Gastrocnemius medialis (tissue), 4 donors: ENCODE measurements around the gene CFAP20. TPM values are rescaled to one million over a fixed set of nuclear protein-coding genes. Genes with fewer than 3 reads are reported as not detected.
"Not testable (repeated sequence)": the region's sequence is repeated elsewhere in the genome, so short reads cannot be mapped to it uniquely, and the experiment has no call there.

Source experiments
- ATAC-seq, 2 donors: fragments of 150-250 bp; one replicate each; pipeline ENCODE4 v1.9.1; 2016
- DNase-seq, 2 donors: peaks; one replicate each; pipeline ENCODE4 v3.0.0-alpha.2; 2019
- H3K27ac ChIP-seq, 4 donors: fragments of 200-600 bp; sonication (generic); 1 replicate in 1 of 4; 2 replicates in 3 of 4; pipeline ENCODE4 v1.5.1; 2016 to 2018; ENCODE audit warnings: mild to moderate bottlenecking in 2 of 4, moderate library complexity in 1 of 4
- H3K27me3 ChIP-seq, 3 donors: fragments of 200-600 bp; sonication (generic) in 2 of 3; 1 replicate in 1 of 3; 2 replicates in 2 of 3; pipeline versions ENCODE4 v1.5.1 to v1.6.0; 2016 to 2019; ENCODE audit warnings: mild to moderate bottlenecking in 1 of 3, moderate library complexity in 1 of 3
- H3K36me3 ChIP-seq, 2 donors: fragments of 200-600 bp; sonication (generic) in 1 of 2; one replicate each; pipeline ENCODE4 v1.5.1; 2017 to 2018
- H3K4me1 ChIP-seq, 2 donors: fragments of 200-600 bp; sonication (generic) in 1 of 2; one replicate each; pipeline ENCODE4 v1.5.1; 2016 to 2017; ENCODE audit warnings: mild to moderate bottlenecking in 2 of 2
- H3K4me3 ChIP-seq, 4 donors: fragments of 200-600 bp; sonication (generic) in 3 of 4; 1 replicate in 1 of 4; 2 replicates in 3 of 4; pipeline ENCODE4 v1.5.1; 2016 to 2019; ENCODE audit warnings: mild to moderate bottlenecking in 2 of 4
- H3K9me3 ChIP-seq, 3 donors: fragments of 200-600 bp; sonication (generic) in 2 of 3; 1 replicate in 1 of 3; 2 replicates in 2 of 3; pipeline ENCODE4 v1.5.1; 2016 to 2019
- POLR2A ChIP-seq, 2 donors: fragments of 450-650 bp; IDR thresholded peaks; one replicate each; pipeline ENCODE4 v1.6.1; 2017; ENCODE audit warnings: antibody characterized with exemption in 2 of 2, mild to moderate bottlenecking in 2 of 2, moderate library complexity in 2 of 2
- in situ Hi-C, 4 donors: fragments of 200-750 bp; cut with MboI; loops; one replicate each; pipeline versions ENCODE4 v1.15.0 to v1.8.0; 2017; ENCODE audit warnings: low sequenced_read_pairs in 4 of 4
- intact Hi-C: fragments of 100-400 bp; cut with DNase I; formaldehyde crosslinking; loops from one replicate; pipeline ENCODE4 v1.15.1; 2023; ENCODE audit warnings: low total_unique reads
- total RNA-seq, 4 donors: library from RNA; depleted of rRNA; stranded (reverse); fragments of >200 nt; gene quantifications; one replicate each; pipeline versions ENCODE4 v1.1.0 to v1.2.3, GENCODE V29; 2016
- TF ChIP-seq, protein P1 (sequence below), 5 experiments: fragments of 450-650 bp in 3 of 5; fragments of 200-600 bp in 2 of 5; sonication (generic) in 2 of 5; IDR thresholded peaks in 4 of 5; conservative IDR thresholded peaks in 1 of 5; 1 replicate in 4 of 5; 2 replicates in 1 of 5; pipeline ENCODE4 v1.5.1; 2016 to 2019; ENCODE audit warnings: antibody characterized with exemption in 5 of 5, mild to moderate bottlenecking in 3 of 5, moderate library complexity in 3 of 5

Gene CFAP20
- total RNA-seq, 4 donors from 2014 or later: 6.5 to 16.0 (median 9.1) TPM

- Histone ChIP-seq H3K4me1 (no peaks in the 10 kb centered on the region), H3K27me3 (no peaks in the 10 kb centered on the region), H3K36me3 (no peaks in the 10 kb centered on the region), H3K27ac (no peak overlapping the region), H3K9me3 (no peaks in the 10 kb centered on the region), H3K4me3 (no peak overlapping the region)
- in situ Hi-C loops: no loop called here
- no peak for ATAC-seq
- intact Hi-C loops: no loop called here
- no peak for DNase-seq
- TF ChIP-seq, protein P1, sequence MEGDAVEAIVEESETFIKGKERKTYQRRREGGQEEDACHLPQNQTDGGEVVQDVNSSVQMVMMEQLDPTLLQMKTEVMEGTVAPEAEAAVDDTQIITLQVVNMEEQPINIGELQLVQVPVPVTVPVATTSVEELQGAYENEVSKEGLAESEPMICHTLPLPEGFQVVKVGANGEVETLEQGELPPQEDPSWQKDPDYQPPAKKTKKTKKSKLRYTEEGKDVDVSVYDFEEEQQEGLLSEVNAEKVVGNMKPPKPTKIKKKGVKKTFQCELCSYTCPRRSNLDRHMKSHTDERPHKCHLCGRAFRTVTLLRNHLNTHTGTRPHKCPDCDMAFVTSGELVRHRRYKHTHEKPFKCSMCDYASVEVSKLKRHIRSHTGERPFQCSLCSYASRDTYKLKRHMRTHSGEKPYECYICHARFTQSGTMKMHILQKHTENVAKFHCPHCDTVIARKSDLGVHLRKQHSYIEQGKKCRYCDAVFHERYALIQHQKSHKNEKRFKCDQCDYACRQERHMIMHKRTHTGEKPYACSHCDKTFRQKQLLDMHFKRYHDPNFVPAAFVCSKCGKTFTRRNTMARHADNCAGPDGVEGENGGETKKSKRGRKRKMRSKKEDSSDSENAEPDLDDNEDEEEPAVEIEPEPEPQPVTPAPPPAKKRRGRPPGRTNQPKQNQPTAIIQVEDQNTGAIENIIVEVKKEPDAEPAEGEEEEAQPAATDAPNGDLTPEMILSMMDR (IDR thresholded peaks at IDR 0.05 in 4 of 5, conservative IDR thresholded peaks at IDR 0.05 in 1 of 5): no peak
- TF ChIP-seq POLR2A (IDR thresholded peaks at IDR 0.05): no peak
Observed at GRCh38 chr16:58082381-58082780, 46.8 kb downstream of the CFAP20 start.

GRCh38 chr16:58080657-58081056 is 48.5 kb downstream of the CFAP20 start:
- in situ Hi-C loops, DNase-seq, ATAC-seq, H3K4me3 ChIP-seq, H3K4me1 ChIP-seq, H3K9me3 ChIP-seq, intact Hi-C loops, H3K27me3 ChIP-seq, H3K36me3 ChIP-seq: not testable (repeated sequence)
- peak overlapping the region in 1 of 4 donors; percentile 51 for H3K27ac ChIP-seq

DNA sequence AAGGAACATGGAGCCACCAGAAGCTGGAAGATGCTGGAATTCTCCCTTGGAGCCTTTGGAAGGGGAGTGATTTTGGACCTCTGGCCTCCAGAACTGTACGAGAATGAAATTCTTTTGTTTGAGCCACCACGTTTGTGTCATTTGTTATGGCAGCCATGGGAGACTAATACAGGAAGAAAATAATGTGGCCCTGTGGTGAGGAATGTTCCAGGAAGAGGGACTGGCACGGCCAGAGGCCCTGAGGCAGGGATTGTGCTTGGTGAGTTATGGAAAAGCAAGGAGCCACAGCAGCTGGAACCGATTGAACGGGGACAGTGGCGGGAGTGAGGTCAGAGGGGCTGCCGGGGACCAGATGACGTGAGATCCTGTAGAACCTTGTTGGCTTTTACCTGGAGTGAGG is 51.4 kb downstream of the CFAP20 start:
- H3K36me3 ChIP-seq: no peaks in the 10 kb centered on the region
- TF ChIP-seq, protein P1 (IDR thresholded peaks at IDR 0.05 in 4 of 5, conservative IDR thresholded peaks at IDR 0.05 in 1 of 5): no peak
- no peak for TF ChIP-seq POLR2A (IDR thresholded peaks at IDR 0.05)
- H3K4me1 ChIP-seq: no peaks in the 10 kb centered on the region
- no peak overlapping the region for H3K4me3 ChIP-seq
- in situ Hi-C loops: no loop called here
- ATAC-seq: no peak
- DNase-seq: no peak
- intact Hi-C loops: no loop called here
- no peak overlapping the region for H3K27ac ChIP-seq
- H3K27me3 ChIP-seq: no peaks in the 10 kb centered on the region
- H3K9me3 ChIP-seq: no peaks in the 10 kb centered on the region

- Histone ChIP-seq H3K27me3 (no peaks in the 10 kb centered on the region), H3K4me3 (no peak overlapping the region), H3K27ac (no peak overlapping the region), H3K36me3 (no peaks in the 10 kb centered on the region), H3K4me1 (no peaks in the 10 kb centered on the region), H3K9me3 (no peaks in the 10 kb centered on the region)
- DNase-seq (no peak), ATAC-seq (no peak)
- TF ChIP-seq, protein P1 (IDR thresholded peaks at IDR 0.05 in 4 of 5, conservative IDR thresholded peaks at IDR 0.05 in 1 of 5): no peak
- in situ Hi-C loops (no loop called here), intact Hi-C loops (no loop called here)
Observed at GRCh38 chr16:58076514-58076913, 52.7 kb downstream of the CFAP20 start.

- in situ Hi-C loops: no loop called here
- Histone ChIP-seq H3K4me1 (no peaks in the 10 kb centered on the region), H3K27me3 (no peaks in the 10 kb centered on the region), H3K27ac (no peak overlapping the region), H3K9me3 (no peaks in the 10 kb centered on the region), H3K36me3 (no peaks in the 10 kb centered on the region), H3K4me3 (no peak overlapping the region)
- intact Hi-C loops: no loop called here
- ATAC-seq: no peak
- TF ChIP-seq, protein P1 (IDR thresholded peaks at IDR 0.05 in 4 of 5, conservative IDR thresholded peaks at IDR 0.05 in 1 of 5): no peak
- no peak for TF ChIP-seq POLR2A (IDR thresholded peaks at IDR 0.05)
- no peak for DNase-seq
Observed at GRCh38 chr16:58074657-58075056, 54.5 kb downstream of the CFAP20 start.

DNA sequence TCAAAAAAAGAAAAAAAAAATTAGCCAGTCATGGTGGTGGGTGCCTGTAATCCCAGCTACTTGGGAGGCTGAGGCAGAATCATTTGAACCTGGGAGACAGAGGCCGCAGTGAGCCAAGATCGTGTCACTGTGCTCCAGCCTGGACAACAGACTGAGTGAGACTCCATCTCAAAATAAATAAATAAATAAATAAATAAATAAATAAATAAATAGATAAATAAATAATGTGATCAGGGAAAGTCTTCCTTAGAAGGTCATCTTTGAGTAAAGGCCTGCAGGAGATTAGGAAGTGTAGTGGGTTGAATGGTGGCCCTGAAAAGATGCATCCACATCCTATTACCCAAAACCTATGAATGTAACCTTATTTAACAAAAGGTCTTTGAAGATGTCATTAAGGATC is 56.1 kb downstream of the CFAP20 start:
- in situ Hi-C loops, ATAC-seq, intact Hi-C loops: not testable (repeated sequence)

GRCh38 chr16:58072134-58072533 is 57.0 kb downstream of the CFAP20 start:
- H3K36me3 ChIP-seq, H3K27ac ChIP-seq, ATAC-seq, DNase-seq, H3K4me3 ChIP-seq, in situ Hi-C loops, H3K27me3 ChIP-seq, H3K4me1 ChIP-seq, H3K9me3 ChIP-seq, intact Hi-C loops: not testable (repeated sequence)

More for the DNA sequence above, 56.1 kb downstream of the CFAP20 start:
- DNase-seq, H3K36me3 ChIP-seq, H3K9me3 ChIP-seq, H3K4me3 ChIP-seq, H3K27ac ChIP-seq, H3K27me3 ChIP-seq, H3K4me1 ChIP-seq: not testable (repeated sequence)
